ENCODE measurements around the gene TRIM44. TPM values are rescaled to one million over a fixed set of nuclear protein-coding genes. Genes with fewer than 3 reads are reported as not detected.

The TRIM44 gene
- total and polyA plus RNA-seq, 10 of the 15 experiments (the other 5 are each of a cell fraction or from before 2014, with no cell fraction given), result 6.7 to 93.0 (median 27.6) TPM

- TF ChIP-seq POLR2AphosphoS2 (IDR thresholded peaks at IDR 0.05; ENCODE audit: low read depth, low read length) (no peak), TAF1 (IDR thresholded peaks at IDR 0.05; ENCODE audit: borderline replicate concordance, low read depth, low read length) (no peak), RFX5 (IDR thresholded peaks at IDR 0.05; ENCODE audit: low read depth, low read length) (no peak), NFYB (IDR thresholded peaks at IDR 0.05; ENCODE audit: insufficient read depth, low read depth, low read length) (no peak), BRCA1 (IDR thresholded peaks at IDR 0.05; ENCODE audit: low read depth, low read length) (no peak), KAT2A (conservative IDR thresholded peaks at IDR 0.05; ENCODE audit: control insufficient read depth, low read depth, low read length) (no peak)
Observed at GRCh38 chr11:35632301-35632700, 30.3 kb upstream of the TRIM44 start (continued).

- FAIRE-seq (no peak), ATAC-seq (no peak), DNase-seq (ENCODE audit: low read depth, low spot score) (no peak)
- Histone ChIP-seq H3K9ac (ENCODE audit: control insufficient read depth, insufficient read depth, low read length) (no peak overlapping the region), H3K4me3 (no peak overlapping the region), H3K79me2 (ENCODE audit: control insufficient read depth, insufficient read depth, low read length) (no peaks in the 10 kb centered on the region), H3K27ac (ENCODE audit: control insufficient read depth, insufficient read depth) (no peak overlapping the region), H3K27me3 (replicated peaks in 1 of 2; ENCODE audit: control insufficient read depth in 2 of 2, insufficient read depth in 2 of 2, low read length in 1 of 2) (peaks cover 0 to 8% of the 10 kb centered on the region in 2 experiments; a peak in 3 of 4 replicates), H3K36me3 (ENCODE audit: control insufficient read depth in 2 of 2, insufficient read depth in 2 of 2, low read length in 1 of 2) (no peaks in the 10 kb centered on the region), H3K9me3 (replicated peaks; ENCODE audit: control insufficient read depth, insufficient read depth, low read length) (no peaks in the 10 kb centered on the region), H3K4me1 (ENCODE audit: control insufficient read depth, insufficient read depth, low read length) (no peaks in the 10 kb centered on the region), H2AFZ (ENCODE audit: control insufficient read depth, low read depth, low read length) (no peak overlapping the region), H3K4me2 (ENCODE audit: control insufficient read depth, insufficient read depth) (no peak overlapping the region), H4K20me1 (ENCODE audit: control insufficient read depth, insufficient read depth) (no peaks in the 10 kb centered on the region)
- BruUV-seq (replicated peaks), result no TSS peak
- 43% methylated on average over 4 of the region's 4 CpGs for whole genome bisulfite sequencing (ENCODE audit: insufficient coverage, insufficient replicate concordance, low lambda C conversion rate, missing lambda C conversion rate)
- ChIA-PET CTCF (interaction anchor here (1.2 kb wide), 1 partner anchor 10 kb away, joined by 3 read pairs; no protein-coding TSS in a partner anchor), SMC1A (ENCODE audit: uncharacterized antibody, unreplicated experiment) (no interaction called here), POLR2A (no interaction called here), RAD21 (ENCODE audit: unreplicated experiment) (no interaction called here)
- intact Hi-C loops (cut with micrococcal nuclease; ENCODE audit: unreplicated experiment) (no loop called here), in situ Hi-C loops (cut with MboI) (no loop called here)
- TF ChIP-seq MLLT1 (IDR thresholded peaks at IDR 0.05) (no peak), ZBTB4 (CRISPR knock-in tag; IDR thresholded peaks at IDR 0.05) (no peak), NKRF (conservative IDR thresholded peaks at IDR 0.05) (no peak), MXI1 (IDR thresholded peaks at IDR 0.05; ENCODE audit: low read depth, low read length) (no peak), TCF3 (IDR thresholded peaks at IDR 0.05; ENCODE audit: borderline replicate concordance, insufficient read depth, low read depth, low read length) (no peak), E2F4 (IDR thresholded peaks at IDR 0.05; ENCODE audit: low read depth, low read length) (no peak), RUNX3 (IDR thresholded peaks at IDR 0.05; ENCODE audit: low read length) (no peak), MTA3 (IDR thresholded peaks at IDR 0.05; ENCODE audit: borderline replicate concordance, low read length) (no peak), MTA2 (IDR thresholded peaks at IDR 0.05; ENCODE audit: low read depth) (no peak)
Observed at GRCh38 chr11:35633827-35634423, 28.6 kb upstream of the TRIM44 start.
